HepG2 (cell line): ENCODE results near the gene COG5. TPM values are rescaled to one million over a fixed set of nuclear protein-coding genes. Genes with fewer than 3 reads are reported as not detected.

Experiments used
- ATAC-seq: fragments of 200-7000 bp; cut with Tn5 transposase; 3 replicates; pipeline ENCODE4 v1.9.1; 2020; ENCODE audit warnings: mild to moderate bottlenecking, moderate library complexity
- Bru-seq: library from RNA; stranded (reverse); fragments of 400-500 nt; gene quantifications from one replicate; lab custom pipeline; 2021; lab: Mats Ljungman, UMichigan
- BruChase-seq, 2 experiments: library from RNA; stranded (reverse); fragments of 400-500 nt; gene quantifications; one replicate each; lab custom pipeline; 2021; lab: Mats Ljungman, UMichigan
- BruUV-seq: library from RNA; stranded (reverse); fragments of 400-500 nt; replicated peaks from 2 replicates; lab custom pipeline; 2021; lab: Mats Ljungman, UMichigan
- CTCF ChIA-PET: fragments of 300-600 bp; formaldehyde crosslinking; extraction: SDS; loops from one replicate; lab custom pipeline; 2021; ENCODE audit warnings: low total read pairs, inconsistent platforms, low intra/inter-chr PET ratio; lab: Yijun Ruan, JAX
- POLR2A ChIA-PET: fragments of 350-600 bp; sonication (Branson Sonifier 250); formaldehyde crosslinking; loops from one replicate; lab custom pipeline; 2020; ENCODE audit warnings: antibody characterized with exemption, inconsistent platforms; lab: Yijun Ruan, JAX
- DNase-seq: peaks from one replicate; pipeline ENCODE4 v3.0.0-alpha.2; 2015; ENCODE audit warnings: low spot score
- FAIRE-seq: peaks from 3 replicates; lab custom pipeline; 2011; peaks lifted over from hg19 to GRCh38; lab: Jason Lieb, UNC
- H2AFZ ChIP-seq: one replicate; pipeline ENCODE4 v1.6.1; 2011; ENCODE audit warnings: low read length, inconsistent platforms
- H3K27ac ChIP-seq: fragments of 300-600 bp; 3 replicates; pipeline ENCODE4 v1.8.0; 2011; ENCODE audit warnings: mixed run types, mild to moderate bottlenecking, mixed read lengths, low read length, inconsistent platforms; ENCODE audit not compliant: insufficient read depth; ENCODE audit errors: extremely low read length
- H3K27me3 ChIP-seq, 2 experiments: fragments of 200-600 bp in 1 of 2; 2 replicates in 1 of 2; 3 replicates in 1 of 2; pipeline versions ENCODE4 v1.6.0 to v1.8.0; 2011; ENCODE audit warnings: low read length in 2 of 2, mild to moderate bottlenecking in 2 of 2, moderate library complexity in 2 of 2, inconsistent platforms in 1 of 2; ENCODE audit not compliant: insufficient read depth in 2 of 2, control insufficient read depth in 1 of 2
- H3K36me3 ChIP-seq, 2 experiments: fragments of 200-600 bp in 1 of 2; replicated peaks in 1 of 2; 2 replicates in 1 of 2; 3 replicates in 1 of 2; pipeline versions ENCODE4 v1.5.1 to v1.8.0; 2011; ENCODE audit warnings: low read length in 2 of 2, inconsistent platforms in 1 of 2; ENCODE audit not compliant: insufficient read depth in 2 of 2, control insufficient read depth in 1 of 2
- H3K4me1 ChIP-seq: 2 replicates; pipeline ENCODE4 v1.5.1; 2012; ENCODE audit warnings: low read length, inconsistent platforms; ENCODE audit not compliant: insufficient read depth
- H3K4me2 ChIP-seq: 2 replicates; pipeline ENCODE4 v1.6.0; 2011; ENCODE audit warnings: low read depth, low read length, inconsistent platforms
- H3K4me3 ChIP-seq, 3 experiments: fragments of 200-600 bp in 1 of 3; sonication (generic), shearing (Covaris generic) in 1 of 3; replicated peaks in 1 of 3; 2 replicates each; pipeline ENCODE4 v1.5.1; 2011 to 2016; ENCODE audit warnings: low read length in 3 of 3, inconsistent platforms in 2 of 3, low read depth in 2 of 3, mild to moderate bottlenecking in 2 of 3, control low read depth in 1 of 3, mixed read lengths in 1 of 3; ENCODE audit not compliant: insufficient read depth in 1 of 3
- H3K79me2 ChIP-seq: one replicate; pipeline ENCODE4 v1.6.1; 2011; ENCODE audit warnings: low read length, inconsistent platforms; ENCODE audit not compliant: insufficient read depth
- H3K9ac ChIP-seq: 2 replicates; pipeline ENCODE4 v1.6.0; 2011; ENCODE audit warnings: mild to moderate bottlenecking, low read depth, low read length, inconsistent platforms; ENCODE audit not compliant: insufficient read depth
- H3K9me3 ChIP-seq: 2 replicates; pipeline ENCODE4 v1.5.1; 2012; ENCODE audit warnings: mild to moderate bottlenecking, low read length
- H4K20me1 ChIP-seq: 2 replicates; pipeline ENCODE4 v1.6.0; 2011; ENCODE audit warnings: inconsistent platforms, mild to moderate bottlenecking, low read length, moderate library complexity; ENCODE audit not compliant: insufficient read depth
- CSRNP1 ChIP-seq: sonication (generic); formaldehyde crosslinking; IDR thresholded peaks from 2 replicates; pipeline ENCODE4 v1.8.1; 2023; ENCODE audit warnings: mild to moderate bottlenecking, missing genetic modification reagents
- FOSL1 ChIP-seq: sonication (generic); formaldehyde crosslinking; IDR thresholded peaks from 2 replicates; pipeline ENCODE4 v1.9.0; 2021; ENCODE audit warnings: missing genetic modification reagents, borderline replicate concordance
- GABPA ChIP-seq, 2 experiments: IDR thresholded peaks; 2 replicates each; pipeline ENCODE4 v1.6.1; 2011 to 2016; ENCODE audit warnings: low read depth in 2 of 2, low read length in 1 of 2, missing biosample characterization in 1 of 2, missing genetic modification characterization in 1 of 2
- KLF13 ChIP-seq: sonication (generic); formaldehyde crosslinking; IDR thresholded peaks from 2 replicates; pipeline ENCODE4 v1.4.0; 2020; ENCODE audit warnings: mild to moderate bottlenecking, missing genetic modification reagents
- MATR3 ChIP-seq: sonication (generic); formaldehyde crosslinking; IDR thresholded peaks from 2 replicates; pipeline ENCODE4 v1.4.0; 2020; ENCODE audit warnings: missing genetic modification reagents
- NAIF1 ChIP-seq: sonication (generic); formaldehyde crosslinking; IDR thresholded peaks from 2 replicates; pipeline ENCODE4 v1.5.0; 2020; ENCODE audit warnings: mild to moderate bottlenecking, missing genetic modification reagents, borderline replicate concordance
- ZNF569 ChIP-seq: sonication (generic); formaldehyde crosslinking; IDR thresholded peaks from 2 replicates; pipeline ENCODE4 v1.5.0; 2020; ENCODE audit warnings: mild to moderate bottlenecking, missing genetic modification reagents, moderate library complexity, borderline replicate concordance
- ZSCAN5A ChIP-seq: sonication (generic); formaldehyde crosslinking; IDR thresholded peaks from 2 replicates; pipeline ENCODE4 v1.8.0; 2022; ENCODE audit warnings: mild to moderate bottlenecking, missing genetic modification reagents, borderline replicate concordance
- WGBS: methylation state at CpG from one replicate; pipeline ENCODE4 v1.1.6; 2017; ENCODE audit warnings: low lambda C conversion rate; 5-methylcytosine and 5-hydroxymethylcytosine counted together
- in situ Hi-C: cut with HindIII; loops from 2 replicates; pipeline ENCODE4 v1.10.0; 2017; ENCODE audit warnings: low pct_unique_long_range_greater_than_20kb; ENCODE audit not compliant: extremely low pct_ligation_motif_present
- intact Hi-C: fragments of 100-400 bp; cut with micrococcal nuclease; formaldehyde crosslinking; loops from one replicate; pipeline ENCODE4 v1.10.0; 2022; ENCODE audit not compliant: unreplicated experiment
- long read RNA-seq, 2 experiments: library from RNA in 1 of 2; library from polyadenylated mRNA in 1 of 2; stranded (forward) in 1 of 2; unstranded in 1 of 2; transcript quantifications; one replicate each; pipeline ENCODE4 v2.0.0, GENCODE V29; 2019 to 2022
- polyA minus RNA-seq, 3 experiments: library from RNA; depleted of rRNA, polyadenylated mRNA; stranded (reverse); fragments of >200 nt; gene quantifications; 2 replicates each; pipeline ENCODE4 v1.2.3, GENCODE V29; 2011; ENCODE audit warnings: low replicate concordance in 1 of 3
- polyA plus RNA-seq, 8 experiments: library from polyadenylated mRNA; depleted of rRNA in 3 of 8; stranded (reverse) in 7 of 8; unstranded in 1 of 8; fragments of >200 nt; fragmentation: Illumina TruSeq in 4 of 8; extraction: Trizol in 4 of 8; gene quantifications; 2 replicates each; pipeline versions ENCODE4 v1.2.1 to v1.2.3, GENCODE V29; 2011 to 2016; ENCODE audit warnings: low read depth in 4 of 8, missing spikeins in 1 of 8, mixed read lengths in 1 of 8; ENCODE audit not compliant: insufficient read depth in 1 of 8
- total RNA-seq, 5 experiments: library from RNA; depleted of rRNA; stranded (reverse); fragments of >200 nt; fragmentation: Illumina TruSeq; extraction: Trizol; gene quantifications; 2 replicates each; pipeline ENCODE4 v1.2.3, GENCODE V29; 2016; ENCODE audit warnings: low read depth in 1 of 5
- TF ChIP-seq, protein P1 (sequence below): sonication (generic); formaldehyde crosslinking; IDR thresholded peaks from 2 replicates; pipeline ENCODE4 v1.5.0; 2020; ENCODE audit warnings: mild to moderate bottlenecking, missing genetic modification reagents

The COG5 gene
- total RNA-seq (2016; rRNA removed; fragmentation: Illumina TruSeq; extraction: Trizol) (31.3 and 50.0 TPM in 2 replicates), polyA plus RNA-seq (2011; rRNA removed) (16.0 and 20.4 TPM in 2 replicates), polyA minus RNA-seq (2011; rRNA and poly(A)+ RNA removed; ENCODE audit: low replicate concordance) (15.6 and 20.7 TPM in 2 replicates), Bru-seq, nascent RNA (percentile 80 among the genes with signal in this experiment), BruChase-seq, experiment 1, labeled RNA remaining after a 6-hour chase (percentile 65 among the genes with signal in this experiment), BruChase-seq, experiment 2, labeled RNA remaining after a 2-hour chase (percentile 72 among the genes with signal in this experiment)
- total RNA-seq (2016; cell fraction: cytosol; rRNA removed; fragmentation: Illumina TruSeq; extraction: Trizol; ENCODE audit: low read depth): 6.1 and 6.8 TPM in 2 replicates
- total RNA-seq (2016; cell fraction: insoluble cytoplasmic fraction; rRNA removed; fragmentation: Illumina TruSeq; extraction: Trizol): 31.5 and 51.4 TPM in 2 replicates
- 7.1 and 7.8 TPM in 2 replicates for total RNA-seq (2016; cell fraction: membrane; rRNA removed; fragmentation: Illumina TruSeq; extraction: Trizol)
- 69.2 and 71.8 TPM in 2 replicates for total RNA-seq (2016; cell fraction: nucleus; rRNA removed; fragmentation: Illumina TruSeq; extraction: Trizol)
- 10.2 and 16.7 TPM in 2 replicates for polyA plus RNA-seq (2011; cell fraction: cytosol; rRNA removed)
- polyA plus RNA-seq (2011; cell fraction: nucleus; rRNA removed): 16.2 and 20.5 TPM in 2 replicates
- 15.0 and 17.6 TPM in 2 replicates for polyA plus RNA-seq (2012)
- polyA plus RNA-seq (2016; cell fraction: cytosol; fragmentation: Illumina TruSeq; extraction: Trizol; ENCODE audit: low read depth): 0.83 and 0.87 TPM in 2 replicates
- polyA plus RNA-seq (2016; cell fraction: insoluble cytoplasmic fraction; fragmentation: Illumina TruSeq; extraction: Trizol; ENCODE audit: low read depth): 26.2 and 32.7 TPM in 2 replicates
- polyA plus RNA-seq (2016; cell fraction: membrane; fragmentation: Illumina TruSeq; extraction: Trizol; ENCODE audit: low read depth): 2.2 and 2.3 TPM in 2 replicates
- 16.4 and 19.9 TPM in 2 replicates for polyA plus RNA-seq (2016; cell fraction: nucleus; fragmentation: Illumina TruSeq; extraction: Trizol; ENCODE audit: insufficient read depth, low read depth)
- 18.6 and 26.5 TPM in 2 replicates for polyA minus RNA-seq (2011; cell fraction: cytosol; rRNA and poly(A)+ RNA removed)
- polyA minus RNA-seq (2011; cell fraction: nucleus; rRNA and poly(A)+ RNA removed): 95.6 and 135 TPM in 2 replicates
- long read RNA-seq, experiment 1, full-length matches to known transcripts: 6 of 10 reads
- long read RNA-seq, experiment 1, partial matches to known transcripts: 2 of 10 reads
- long read RNA-seq, experiment 1, other reads (novel, unspliced or antisense): 2 of 10 reads
- long read RNA-seq, experiment 2, full-length matches to known transcripts: 19 of 59 reads
- long read RNA-seq, experiment 2, partial matches to known transcripts: 12 of 59 reads
- long read RNA-seq, experiment 2, other reads (novel, unspliced or antisense): 28 of 59 reads

- ATAC-seq (peak; percentile 94), DNase-seq (peak; percentile 61)
- intact Hi-C loops: no loop called here
- no peak for TF ChIP-seq GABPA (IDR thresholded peaks at IDR 0.05; ENCODE audit: low read depth, low read length)
- 0 out of 2 replicates have a peak, but pooled peaks have one; percentile 37 for TF ChIP-seq GABPA (CRISPR knock-in tag; IDR thresholded peaks at IDR 0.05; ENCODE audit: low read depth)
- TF ChIP-seq, protein P1, sequence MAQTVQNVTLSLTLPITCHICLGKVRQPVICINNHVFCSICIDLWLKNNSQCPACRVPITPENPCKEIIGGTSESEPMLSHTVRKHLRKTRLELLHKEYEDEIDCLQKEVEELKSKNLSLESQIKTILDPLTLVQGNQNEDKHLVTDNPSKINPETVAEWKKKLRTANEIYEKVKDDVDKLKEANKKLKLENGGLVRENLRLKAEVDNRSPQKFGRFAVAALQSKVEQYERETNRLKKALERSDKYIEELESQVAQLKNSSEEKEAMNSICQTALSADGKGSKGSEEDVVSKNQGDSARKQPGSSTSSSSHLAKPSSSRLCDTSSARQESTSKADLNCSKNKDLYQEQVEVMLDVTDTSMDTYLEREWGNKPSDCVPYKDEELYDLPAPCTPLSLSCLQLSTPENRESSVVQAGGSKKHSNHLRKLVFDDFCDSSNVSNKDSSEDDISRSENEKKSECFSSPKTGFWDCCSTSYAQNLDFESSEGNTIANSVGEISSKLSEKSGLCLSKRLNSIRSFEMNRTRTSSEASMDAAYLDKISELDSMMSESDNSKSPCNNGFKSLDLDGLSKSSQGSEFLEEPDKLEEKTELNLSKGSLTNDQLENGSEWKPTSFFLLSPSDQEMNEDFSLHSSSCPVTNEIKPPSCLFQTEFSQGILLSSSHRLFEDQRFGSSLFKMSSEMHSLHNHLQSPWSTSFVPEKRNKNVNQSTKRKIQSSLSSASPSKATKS: peak; percentile 82; the same call in 1 of the 2 replicates
- no peak for TF ChIP-seq MATR3 (CRISPR knock-in tag)
- TF ChIP-seq NAIF1 (CRISPR knock-in tag): peak; percentile 87; the same call in 1 of the 2 replicates
- no peak for TF ChIP-seq FOSL1 (CRISPR knock-in tag)
- TF ChIP-seq ZSCAN5A: no peak
- no peak for TF ChIP-seq ZNF569
- TF ChIP-seq CSRNP1 (CRISPR knock-in tag): peak; percentile 60; the same call in 1 of the 2 replicates
- peak; percentile 42; the same call in 1 of the 2 replicates for TF ChIP-seq KLF13 (CRISPR knock-in tag)
Measured at GRCh38 chr7:107563775-107564552, at the start of gene COG5, which contains the start of gene DUS4L. Gene COG5, minus strand, starts transcription at chr7:107563920. Its CDS starts 24 bp downstream, at chr7:107563896. Gene DUS4L, plus strand, starts transcription at chr7:107563971. Its CDS starts 3,100 bp downstream, at chr7:107567071.

More at GRCh38 chr7:107563775-107564552, at the start of gene COG5, which contains the start of gene DUS4L:
- FAIRE-seq: no peak
- Histone ChIP-seq H3K79me2 (peaks cover 50% of the 10 kb centered on the region), H3K36me3 (no peaks in the 10 kb centered on the region), H4K20me1 (0 out of 2 replicates have a peak, but pooled peaks cover 3% of the 10 kb centered on the region), H3K4me3 (peak within 1 kb of the TSS; percentile 86 to 100 (median 94)), H2AFZ (peak within 1 kb of the TSS; percentile 87), H3K9ac (peak within 1 kb of the TSS; percentile 97), H3K4me2 (peak within 1 kb of the TSS; percentile 81), H3K27ac (peak within 1 kb of the TSS; percentile 88), H3K27me3 (no peaks in the 10 kb centered on the region; a peak in 1 of 5 replicates), H3K9me3 (no peaks in the 10 kb centered on the region), H3K4me1 (peaks cover 52% of the 10 kb centered on the region)
- CTCF ChIA-PET: no interaction called here
- BruUV-seq: no TSS peak
- POLR2A ChIA-PET: interaction anchor here (1.7 to 1.8 kb wide), 2 partner anchors 16 to 179 kb away, joined by 5 to 13 read pairs; partner anchors contain the start of gene BCAP29
- WGBS: 1% methylated on average over 11 of the region's 55 CpGs
- in situ Hi-C loops: no loop called here
